DMS153 (cell line): ENCODE results near the gene ZNF554.
"Not testable (repeated sequence)": the region's sequence is repeated elsewhere in the genome, so short reads cannot be mapped to it uniquely, and the experiment has no call there.

ENCODE experiments used
- DNase-seq: peaks from one replicate; lab custom pipeline; 2025; lab: John Stamatoyannopoulos, UW

The ZNF554 gene

DNA sequence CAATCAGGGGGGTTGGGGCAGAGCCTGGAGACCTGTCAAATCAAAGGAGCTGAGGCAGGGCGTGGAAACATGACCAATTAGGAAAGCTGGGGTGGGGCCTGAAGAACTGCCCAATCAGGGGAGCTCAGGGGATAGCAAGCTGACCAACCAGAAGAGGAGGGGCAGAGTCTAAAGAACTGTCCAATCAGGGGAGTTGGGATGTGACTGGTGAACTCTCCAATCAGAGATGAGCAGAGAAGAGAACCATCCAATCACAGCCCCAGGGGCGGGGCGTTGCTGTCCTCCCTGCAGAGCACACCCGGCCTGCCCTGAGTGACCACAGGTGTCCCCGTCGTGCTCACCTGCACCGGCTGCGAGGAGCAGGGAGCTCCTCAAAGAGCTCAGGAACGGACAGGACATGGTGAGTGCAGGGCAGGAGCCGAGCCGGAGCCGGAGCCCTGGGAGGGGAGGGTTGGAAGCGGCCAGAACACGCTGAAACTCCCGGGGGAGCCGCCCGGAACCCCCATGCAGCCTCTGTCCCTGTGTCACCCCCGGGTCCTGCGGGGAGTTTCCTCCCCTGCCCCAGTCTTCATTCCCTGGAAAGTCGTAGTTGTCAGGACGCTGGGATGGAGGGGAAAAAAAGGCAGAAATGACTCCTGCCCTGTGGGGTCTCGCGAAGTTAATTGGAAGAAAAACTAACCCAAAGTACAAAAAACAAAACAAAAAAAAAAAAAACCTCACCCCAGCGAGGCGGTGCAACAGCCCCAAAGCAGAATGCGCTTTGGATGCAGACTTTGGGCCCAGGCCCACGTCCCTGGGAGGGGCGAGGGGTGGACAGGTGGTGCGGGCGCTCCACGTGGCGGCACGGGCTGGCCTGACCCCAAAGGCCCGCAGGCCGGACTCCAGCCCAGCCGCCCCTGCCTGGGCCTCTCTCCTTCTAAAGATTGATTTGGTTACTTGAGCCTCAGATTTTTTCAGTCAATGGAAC lies 47.6 kb downstream of the ZNF554 start, which contains the start of gene ZNF556:
ZNF556 (plus strand) TSS at position 311 of the 967 bp plus-strand sequence; CDS start at position 398, 87 bp downstream.
- DNase-seq, result no peak

DNA sequence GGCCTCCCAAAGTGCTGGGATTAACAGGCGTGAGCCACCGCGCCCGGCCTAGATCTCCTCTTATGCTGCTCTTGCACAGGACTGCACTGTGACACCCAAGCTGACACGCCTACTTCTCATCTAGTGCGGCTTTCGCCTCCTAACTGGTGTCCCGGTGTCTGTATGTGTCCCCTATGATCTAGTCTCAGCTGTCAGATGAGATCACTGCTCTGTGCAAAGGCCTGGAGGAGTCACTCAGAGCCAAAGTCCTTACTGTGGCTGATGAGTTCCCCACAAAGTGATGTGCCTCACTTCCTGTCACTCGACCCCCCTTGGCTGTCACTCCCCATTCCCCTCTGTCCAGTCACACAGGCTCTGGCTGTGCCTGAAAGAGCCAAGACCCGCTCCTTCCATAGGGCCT lies 50.0 kb downstream of the ZNF554 start:
- DNase-seq, result no peak

DNA sequence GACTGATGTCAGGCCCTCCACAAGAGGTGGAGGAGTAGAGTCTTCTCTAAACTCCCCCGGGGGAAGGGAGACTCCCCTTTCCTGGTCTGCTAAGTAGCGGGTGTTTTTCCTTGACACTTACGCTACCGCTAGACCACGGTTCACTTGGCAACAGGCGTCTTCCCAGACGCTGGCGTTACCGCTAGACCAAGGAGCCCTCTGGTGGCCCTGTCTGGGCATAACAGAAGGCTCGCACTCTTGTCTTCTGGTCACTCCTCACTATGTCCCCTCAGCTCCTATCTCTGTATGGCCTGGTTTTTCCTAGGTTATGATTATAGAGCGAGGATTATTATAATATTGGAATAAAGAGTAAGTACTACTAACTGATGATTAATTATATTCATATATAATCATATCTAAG lies 52.5 kb downstream of the ZNF554 start:
- not testable (repeated sequence) for DNase-seq

DNA sequence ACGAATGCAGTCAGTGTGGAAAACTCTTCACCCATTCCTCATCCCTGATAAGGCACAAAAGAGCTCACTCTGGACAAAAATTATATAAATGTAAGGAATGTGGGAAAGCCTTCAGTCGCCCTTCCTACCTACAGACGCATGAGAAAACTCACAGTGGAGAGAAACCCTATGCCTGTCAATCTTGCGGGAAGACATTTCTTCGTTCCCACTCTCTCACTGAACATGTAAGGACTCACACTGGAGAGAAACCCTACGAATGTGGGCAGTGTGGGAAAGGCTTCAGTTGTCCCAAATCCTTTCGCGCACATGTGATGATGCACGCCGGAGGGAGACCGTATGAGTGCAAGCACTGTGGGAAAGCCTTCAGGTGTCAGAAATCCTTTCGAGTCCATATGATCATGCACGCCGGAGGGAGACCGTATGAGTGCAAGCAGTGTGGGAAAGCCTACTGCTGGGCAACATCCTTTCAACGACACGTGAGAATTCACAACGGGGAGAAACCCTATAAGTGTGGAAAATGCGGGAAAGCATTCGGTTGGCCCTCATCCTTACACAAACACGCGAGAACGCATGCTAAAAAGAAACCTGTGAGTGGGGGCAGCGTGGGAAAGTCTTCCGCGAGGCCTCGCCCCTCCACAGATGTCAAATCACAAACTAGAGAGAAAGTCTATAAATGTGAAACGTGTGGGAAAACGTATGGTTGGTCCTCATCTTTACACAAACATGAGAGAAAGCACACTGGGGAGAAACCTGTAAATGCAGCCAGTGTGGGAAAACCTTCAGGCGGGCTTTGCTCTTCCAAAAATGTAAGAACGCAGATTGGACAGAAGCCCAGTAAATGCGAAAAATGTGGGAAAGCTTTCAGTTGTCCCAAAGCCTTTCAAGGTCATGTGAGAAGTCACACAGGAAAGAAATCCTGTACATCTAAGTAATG lies 58.0 kb downstream of the ZNF554 start:
- no peak for DNase-seq

DNA sequence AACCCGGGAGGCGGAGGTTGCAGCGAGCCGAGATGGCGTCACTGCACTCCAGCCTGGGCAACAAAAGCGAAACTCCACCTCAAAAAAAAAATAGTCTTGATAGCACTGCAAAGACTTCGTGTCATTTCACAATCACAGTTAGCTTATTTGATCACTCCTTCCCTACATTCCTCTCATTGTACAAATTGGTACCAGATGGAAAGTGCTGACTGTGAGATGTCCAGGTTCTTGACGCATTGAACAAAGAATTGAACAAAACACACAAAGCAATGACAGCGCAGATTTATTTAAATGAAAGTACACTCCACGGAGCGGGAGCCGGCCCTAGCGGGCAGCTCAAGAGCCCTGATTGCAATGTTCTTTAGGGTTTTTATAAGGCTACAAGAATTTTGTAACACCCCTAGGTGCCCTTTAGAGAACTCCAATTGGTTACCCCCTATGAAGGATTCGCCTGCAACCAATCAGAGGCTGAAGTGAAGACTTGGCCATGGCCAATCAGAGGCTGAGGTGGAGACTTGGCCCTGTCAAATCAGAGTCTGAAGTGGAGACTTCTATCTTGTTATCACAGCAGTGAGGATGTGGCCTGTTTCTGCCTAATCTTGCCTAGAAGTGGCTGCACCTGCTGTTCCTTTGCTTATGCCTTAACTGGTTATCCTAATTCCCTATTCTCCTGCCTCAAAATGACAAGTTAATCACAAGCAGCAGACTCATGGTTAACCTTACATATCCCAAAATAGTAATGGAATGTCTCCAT lies 64.2 kb downstream of the ZNF554 start:
- no peak for DNase-seq

DNA sequence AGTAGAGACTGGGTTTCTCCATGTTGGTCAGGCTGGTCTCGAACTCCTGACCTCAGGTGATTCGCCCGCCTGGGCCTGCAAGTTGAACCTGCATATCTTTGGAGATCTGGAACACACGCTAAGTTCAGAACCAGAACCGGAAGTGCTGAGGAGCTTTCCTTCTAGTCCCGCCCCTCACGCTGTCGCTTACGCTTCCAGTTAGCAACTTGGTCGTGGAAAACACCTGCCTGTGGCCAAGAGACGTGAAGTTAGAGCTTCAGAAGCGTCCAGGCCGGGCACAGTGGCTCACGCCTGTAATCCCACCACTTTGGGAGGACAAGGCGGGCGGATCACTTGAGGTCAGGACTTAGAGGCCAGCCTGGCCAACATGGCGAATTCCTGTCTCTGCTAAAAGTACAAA lies 66.1 kb downstream of the ZNF554 start:
- DNase-seq, result no peak
